HepG2 (cell line): Measurements from ENCODE around the gene WWP2. TPM values are rescaled to one million over a fixed set of nuclear protein-coding genes. Genes with fewer than 3 reads are reported as not detected.

Experiments used
- ARID2 ChIP-seq: sonication (generic); formaldehyde crosslinking; IDR thresholded peaks from 2 replicates; pipeline ENCODE4 v1.8.1; 2022; ENCODE audit warnings: mild to moderate bottlenecking, missing genetic modification reagents, borderline replicate concordance
- FOXK2 ChIP-seq: fragments of 450-650 bp; IDR thresholded peaks from 2 replicates; pipeline ENCODE4 v1.6.1; 2016
- GMEB2 ChIP-seq: IDR thresholded peaks from 2 replicates; pipeline ENCODE4 v1.6.1; 2016; ENCODE audit warnings: missing biosample characterization, missing genetic modification reagents, low read depth
- JUND ChIP-seq: sonication (generic); formaldehyde crosslinking; IDR thresholded peaks from 2 replicates; pipeline ENCODE4 v1.8.0; 2022; ENCODE audit warnings: mild to moderate bottlenecking, missing genetic modification reagents
- KDM4B ChIP-seq: sonication (generic); formaldehyde crosslinking; IDR thresholded peaks from 2 replicates; pipeline ENCODE4 v1.4.0; 2020; ENCODE audit warnings: missing genetic modification reagents
- MXD1 ChIP-seq: sonication (generic); formaldehyde crosslinking; IDR thresholded peaks from 2 replicates; pipeline ENCODE4 v1.4.0; 2020; ENCODE audit warnings: mild to moderate bottlenecking, missing genetic modification reagents
- NCOA1 ChIP-seq: sonication (generic); formaldehyde crosslinking; IDR thresholded peaks from 2 replicates; pipeline ENCODE4 v1.9.0; 2021; ENCODE audit warnings: missing genetic modification reagents
- NFYC ChIP-seq: IDR thresholded peaks from 2 replicates; pipeline ENCODE4 v1.6.1; 2016; ENCODE audit warnings: missing genetic modification reagents, missing compliant biosample characterization
- TCF12 ChIP-seq, 2 experiments: fragments of 450-650 bp in 1 of 2; sonication (generic) in 1 of 2; formaldehyde crosslinking in 1 of 2; IDR thresholded peaks; 2 replicates each; pipeline versions ENCODE4 v1.6.1 to v1.8.0; 2017 to 2022; ENCODE audit warnings: antibody characterized with exemption in 1 of 2, mild to moderate bottlenecking in 1 of 2, missing genetic modification reagents in 1 of 2, moderate library complexity in 1 of 2
- WIZ ChIP-seq: sonication (generic); formaldehyde crosslinking; IDR thresholded peaks from 2 replicates; pipeline ENCODE4 v1.5.1; 2020; ENCODE audit warnings: mild to moderate bottlenecking, missing genetic modification reagents
- ZBTB40 ChIP-seq, 2 experiments: fragments of 450-650 bp in 1 of 2; sonication (generic) in 1 of 2; formaldehyde crosslinking in 1 of 2; IDR thresholded peaks; 2 replicates each; pipeline versions ENCODE4 v1.6.1 to v1.8.0; 2016 to 2022; ENCODE audit warnings: antibody characterized with exemption in 1 of 2, mild to moderate bottlenecking in 1 of 2, missing genetic modification reagents in 1 of 2
- ZNF282 ChIP-seq: fragments of 450-650 bp; IDR thresholded peaks from 2 replicates; pipeline ENCODE4 v1.6.1; 2018; ENCODE audit not compliant: partially characterized antibody
- ZNF343 ChIP-seq: sonication (generic); formaldehyde crosslinking; IDR thresholded peaks from 2 replicates; pipeline ENCODE4 v1.4.0; 2020; ENCODE audit warnings: mild to moderate bottlenecking, missing genetic modification reagents
- ZNF383 ChIP-seq: sonication (generic); formaldehyde crosslinking; IDR thresholded peaks from 2 replicates; pipeline ENCODE4 v1.4.0; 2020; ENCODE audit warnings: missing genetic modification reagents, mild to moderate bottlenecking, borderline replicate concordance
- ZNF550 ChIP-seq: sonication (generic); formaldehyde crosslinking; IDR thresholded peaks from 2 replicates; pipeline ENCODE4 v1.4.0; 2020; ENCODE audit warnings: mild to moderate bottlenecking, missing genetic modification reagents, borderline replicate concordance
- polyA plus RNA-seq, 8 experiments: library from polyadenylated mRNA; depleted of rRNA in 3 of 8; stranded (reverse) in 7 of 8; unstranded in 1 of 8; fragments of >200 nt; fragmentation: Illumina TruSeq in 4 of 8; extraction: Trizol in 4 of 8; gene quantifications; 2 replicates each; pipeline versions ENCODE4 v1.2.1 to v1.2.3, GENCODE V29; 2011 to 2016; ENCODE audit warnings: low read depth in 4 of 8, missing spikeins in 1 of 8, mixed read lengths in 1 of 8; ENCODE audit not compliant: insufficient read depth in 1 of 8
- total RNA-seq, 5 experiments: library from RNA; depleted of rRNA; stranded (reverse); fragments of >200 nt; fragmentation: Illumina TruSeq; extraction: Trizol; gene quantifications; 2 replicates each; pipeline ENCODE4 v1.2.3, GENCODE V29; 2016; ENCODE audit warnings: low read depth in 1 of 5

WWP2 gene
- total and polyA plus RNA-seq, 2 of the 13 experiments (the other 11 are each of a cell fraction or from before 2014, with no cell fraction given), result 11.4 to 28.2 TPM

GRCh38 chr16:69822174-69822935 is 60.2 kb downstream of the WWP2 start (continued):
- TF ChIP-seq ZNF343 (peak; percentile 79; the same call in 1 of the 2 replicates), ZNF550 (CRISPR knock-in tag) (0 out of 2 replicates have a peak, but pooled peaks have one; percentile 64), WIZ (CRISPR knock-in tag) (0 out of 2 replicates have a peak, but pooled peaks have one; percentile 84), ZNF383 (CRISPR knock-in tag) (no peak), JUND (CRISPR knock-in tag) (no peak), FOXK2 (peak; percentile 81), KDM4B (0 out of 2 replicates have a peak, but pooled peaks have one; percentile 35), NCOA1 (CRISPR knock-in tag) (peak; percentile 82; the same call in 1 of the 2 replicates), ZNF282 (peak; percentile 34), TCF12 (IDR thresholded peaks at IDR 0.05) (no peak), TCF12 (CRISPR knock-in tag; IDR thresholded peaks at IDR 0.05) (peak; percentile 81; the same call in 1 of the 2 replicates), ZBTB40 (IDR thresholded peaks at IDR 0.05) (no peak), ZBTB40 (CRISPR knock-in tag; IDR thresholded peaks at IDR 0.05) (peak; percentile 64; the same call in 1 of the 2 replicates), NFYC (CRISPR knock-in tag) (no peak), ARID2 (0 out of 2 replicates have a peak, but pooled peaks have one; percentile 54), GMEB2 (no peak; the same call in 1 of the 2 replicates), MXD1 (CRISPR knock-in tag) (peak; percentile 35; the same call in 1 of the 2 replicates)
